PC-3 (cell line): ENCODE measurements around the gene ZNF358.

ENCODE experiments used
- EZH2 ChIP-seq: fragments of 300-600 bp; sonication (generic); IDR thresholded peaks from one replicate; pipeline ENCODE4 v1.6.1; 2017; ENCODE audit warnings: antibody characterized with exemption, mild to moderate bottlenecking, low read length; ENCODE audit not compliant: unreplicated experiment
- EZH2phosphoT487 ChIP-seq: fragments of 300-600 bp; sonication (generic); IDR thresholded peaks from 2 replicates; pipeline ENCODE4 v1.6.1; 2018; ENCODE audit warnings: mild to moderate bottlenecking, antibody characterized with exemption, low read length, borderline replicate concordance
- TF ChIP-seq, protein P1 (sequence below): fragments of 300-600 bp; sonication (generic); conservative IDR thresholded peaks from 2 replicates; pipeline ENCODE4 v1.5.1; 2017; ENCODE audit warnings: antibody characterized with exemption, low read depth, mild to moderate bottlenecking, low read length

DNA sequence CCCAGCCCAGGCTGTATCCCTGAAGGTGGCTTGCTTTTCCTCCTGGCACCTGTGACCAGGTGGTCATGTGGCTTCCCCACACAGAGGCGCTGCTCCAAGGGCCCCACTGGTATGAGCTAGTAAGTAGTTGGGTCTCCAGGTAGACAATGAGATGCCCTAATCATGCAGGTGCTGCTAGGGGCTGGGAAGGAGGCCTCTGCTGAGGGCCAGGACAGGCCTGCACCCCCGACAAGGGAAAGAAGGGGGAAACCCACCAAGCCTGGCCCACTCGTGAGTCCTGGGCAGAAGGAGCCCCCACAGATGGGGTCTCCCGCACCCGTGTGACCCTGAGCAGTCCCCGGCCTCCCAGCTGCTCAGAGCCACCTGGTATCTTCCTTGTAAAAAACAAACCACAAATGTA, 40.2 kb upstream of the ZNF358 start:
- TF ChIP-seq, protein P1, sequence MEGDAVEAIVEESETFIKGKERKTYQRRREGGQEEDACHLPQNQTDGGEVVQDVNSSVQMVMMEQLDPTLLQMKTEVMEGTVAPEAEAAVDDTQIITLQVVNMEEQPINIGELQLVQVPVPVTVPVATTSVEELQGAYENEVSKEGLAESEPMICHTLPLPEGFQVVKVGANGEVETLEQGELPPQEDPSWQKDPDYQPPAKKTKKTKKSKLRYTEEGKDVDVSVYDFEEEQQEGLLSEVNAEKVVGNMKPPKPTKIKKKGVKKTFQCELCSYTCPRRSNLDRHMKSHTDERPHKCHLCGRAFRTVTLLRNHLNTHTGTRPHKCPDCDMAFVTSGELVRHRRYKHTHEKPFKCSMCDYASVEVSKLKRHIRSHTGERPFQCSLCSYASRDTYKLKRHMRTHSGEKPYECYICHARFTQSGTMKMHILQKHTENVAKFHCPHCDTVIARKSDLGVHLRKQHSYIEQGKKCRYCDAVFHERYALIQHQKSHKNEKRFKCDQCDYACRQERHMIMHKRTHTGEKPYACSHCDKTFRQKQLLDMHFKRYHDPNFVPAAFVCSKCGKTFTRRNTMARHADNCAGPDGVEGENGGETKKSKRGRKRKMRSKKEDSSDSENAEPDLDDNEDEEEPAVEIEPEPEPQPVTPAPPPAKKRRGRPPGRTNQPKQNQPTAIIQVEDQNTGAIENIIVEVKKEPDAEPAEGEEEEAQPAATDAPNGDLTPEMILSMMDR, result no peak
- no peak for TF ChIP-seq EZH2phosphoT487
- no peak for TF ChIP-seq EZH2
